H1 (cell line): ENCODE data around the gene PRRT2. TPM values are rescaled to one million over a fixed set of nuclear protein-coding genes. Genes with fewer than 3 reads are reported as not detected.

ENCODE experiments used
- CTCF ChIA-PET: fragments of 300-600 bp; sonication (Branson Sonifier 250); formaldehyde crosslinking; loops from one replicate; lab custom pipeline; 2021; ENCODE audit not compliant: partially characterized antibody; lab: Charles Lee
- POLR2A ChIA-PET: fragments of 300-600 bp; sonication (Branson Sonifier 250); formaldehyde crosslinking; loops from one replicate; lab custom pipeline; 2021; ENCODE audit warnings: inconsistent platforms; ENCODE audit not compliant: partially characterized antibody; lab: Charles Lee
- DNase-seq, 2 experiments: peaks; one replicate each; pipeline versions ENCODE4 v3.0.0 to v3.0.0-alpha.2; 2010 to 2022; ENCODE audit warnings: low spot score in 2 of 2, low read depth in 1 of 2, mixed read lengths in 1 of 2
- FAIRE-seq: peaks from 2 replicates; lab custom pipeline; 2011; peaks lifted over from hg19 to GRCh38; lab: Jason Lieb, UNC
- H2AFZ ChIP-seq: 2 replicates; pipeline ENCODE4 v1.8.1; 2012; ENCODE audit warnings: low read length, inconsistent platforms
- H2AK5ac ChIP-seq: 2 replicates; pipeline ENCODE4 v1.6.1; 2013; ENCODE audit warnings: low read depth, low read length
- H2BK120ac ChIP-seq: replicated peaks from 2 replicates; pipeline ENCODE3; 2013; ENCODE audit warnings: low read depth, low read length, inconsistent platforms
- H2BK12ac ChIP-seq: 2 replicates; pipeline ENCODE4 v1.6.1; 2013; ENCODE audit warnings: low read depth, low read length
- H2BK15ac ChIP-seq: 2 replicates; pipeline ENCODE4 v1.6.1; 2013; ENCODE audit warnings: low read length
- H2BK20ac ChIP-seq: 2 replicates; pipeline ENCODE4 v1.6.1; 2013; ENCODE audit warnings: low read length
- H2BK5ac ChIP-seq: 2 replicates; pipeline ENCODE4 v1.6.1; 2013; ENCODE audit warnings: low read depth, low read length
- H3K14ac ChIP-seq: 2 replicates; pipeline ENCODE4 v1.6.1; 2013; ENCODE audit warnings: inconsistent platforms; ENCODE audit not compliant: insufficient read length
- H3K18ac ChIP-seq: 2 replicates; pipeline ENCODE4 v1.6.1; 2013; ENCODE audit warnings: low read length; ENCODE audit errors: extremely low read depth
- H3K23ac ChIP-seq: 2 replicates; pipeline ENCODE4 v1.6.1; 2013; ENCODE audit warnings: inconsistent platforms; ENCODE audit not compliant: insufficient read length
- H3K23me2 ChIP-seq: 2 replicates; pipeline ENCODE4 v1.6.1; 2013; ENCODE audit warnings: low read depth, low read length
- H3K27ac ChIP-seq: 2 replicates; pipeline ENCODE4 v1.6.1; 2011; ENCODE audit warnings: low read depth, low read length, inconsistent platforms
- H3K27me3 ChIP-seq, 4 experiments: replicated peaks in 1 of 4; 1 replicate in 1 of 4; 2 replicates in 3 of 4; pipeline versions ENCODE4 v1.6.1 to v1.8.1; 2011 to 2013; ENCODE audit warnings: low read length in 3 of 4, mild to moderate bottlenecking in 3 of 4, inconsistent platforms in 2 of 4, mixed read lengths in 2 of 4, moderate library complexity in 1 of 4; ENCODE audit not compliant: control insufficient read depth in 3 of 4, insufficient read depth in 3 of 4; ENCODE audit errors: extremely low read depth in 1 of 4
- H3K36me3 ChIP-seq, 4 experiments: 2 replicates each; pipeline versions ENCODE4 v1.6.1 to v1.8.1; 2011 to 2013; ENCODE audit warnings: mild to moderate bottlenecking in 4 of 4, low read length in 3 of 4, moderate library complexity in 2 of 4, control low read depth in 1 of 4, inconsistent platforms in 1 of 4; ENCODE audit not compliant: insufficient read depth in 4 of 4, control insufficient read depth in 2 of 4
- H3K4ac ChIP-seq: replicated peaks from 2 replicates; pipeline ENCODE3; 2013; ENCODE audit warnings: low read length, low read depth, mixed read lengths, inconsistent platforms; ENCODE audit not compliant: insufficient read length
- H3K4me1 ChIP-seq, 4 experiments: replicated peaks in 1 of 4; 1 replicate in 1 of 4; 2 replicates in 3 of 4; pipeline versions ENCODE4 v1.6.1 to v1.8.1; 2011 to 2013; ENCODE audit warnings: low read length in 3 of 4, inconsistent platforms in 2 of 4, mixed read lengths in 1 of 4; ENCODE audit not compliant: insufficient read depth in 4 of 4, control insufficient read depth in 3 of 4
- H3K4me2 ChIP-seq, 2 experiments: 2 replicates each; pipeline versions ENCODE4 v1.6.1 to v1.8.1; 2011 to 2013; ENCODE audit warnings: low read depth in 2 of 2, low read length in 2 of 2, control low read depth in 1 of 2, inconsistent platforms in 1 of 2, mild to moderate bottlenecking in 1 of 2; ENCODE audit not compliant: insufficient read depth in 1 of 2
- H3K4me3 ChIP-seq, 4 experiments: fragments of 200-600, 300-600 bp in 1 of 4; sonication (generic), shearing (Covaris generic), sonication (Bioruptor Twin) in 1 of 4; 2 replicates each; pipeline versions ENCODE4 v1.5.1 to v1.8.1; 2011 to 2016; ENCODE audit warnings: low read length in 4 of 4, low read depth in 3 of 4, control low read depth in 2 of 4, inconsistent platforms in 2 of 4, mild to moderate bottlenecking in 2 of 4, mixed read lengths in 1 of 4, moderate library complexity in 1 of 4; ENCODE audit not compliant: insufficient read depth in 2 of 4; ENCODE audit errors: extremely low read depth in 1 of 4
- H3K56ac ChIP-seq: replicated peaks from 2 replicates; pipeline ENCODE3; 2013; ENCODE audit warnings: low read depth, mild to moderate bottlenecking, mixed read lengths, low read length, inconsistent platforms; ENCODE audit not compliant: insufficient read length
- H3K79me1 ChIP-seq: 2 replicates; pipeline ENCODE4 v1.6.1; 2013; ENCODE audit warnings: low read depth, low read length, control low read depth
- H3K79me2 ChIP-seq, 2 experiments: 2 replicates each; pipeline versions ENCODE4 v1.6.1 to v1.8.1; 2012 to 2013; ENCODE audit warnings: low read length in 2 of 2, mild to moderate bottlenecking in 2 of 2, inconsistent platforms in 1 of 2; ENCODE audit not compliant: insufficient read depth in 2 of 2, control insufficient read depth in 1 of 2
- H3K9ac ChIP-seq, 4 experiments: replicated peaks in 1 of 4; 1 replicate in 1 of 4; 2 replicates in 3 of 4; pipeline versions ENCODE4 v1.6.1 to v1.8.1; 2011 to 2013; ENCODE audit warnings: low read depth in 3 of 4, low read length in 3 of 4, control low read depth in 2 of 4, mild to moderate bottlenecking in 2 of 4, moderate library complexity in 2 of 4, inconsistent platforms in 1 of 4; ENCODE audit errors: extremely low read depth in 1 of 4
- H3K9me3 ChIP-seq, 2 experiments: 2 replicates each; pipeline versions ENCODE4 v1.6.1 to v1.8.1; 2012 to 2013; ENCODE audit warnings: mild to moderate bottlenecking in 2 of 2, moderate library complexity in 2 of 2, control low read depth in 1 of 2, inconsistent platforms in 1 of 2, low read depth in 1 of 2, low read length in 1 of 2, mixed read lengths in 1 of 2; ENCODE audit not compliant: insufficient read depth in 2 of 2
- H4K20me1 ChIP-seq, 2 experiments: replicated peaks in 1 of 2; 2 replicates each; pipeline versions ENCODE3 to v1.8.1; 2011 to 2013; ENCODE audit warnings: inconsistent platforms in 2 of 2, low read length in 2 of 2, mild to moderate bottlenecking in 1 of 2; ENCODE audit not compliant: insufficient read depth in 2 of 2, control insufficient read depth in 1 of 2
- H4K5ac ChIP-seq: 2 replicates; pipeline ENCODE4 v1.6.1; 2013; ENCODE audit warnings: low read length, low read depth, mixed read lengths, inconsistent platforms; ENCODE audit not compliant: insufficient read length
- H4K8ac ChIP-seq: 2 replicates; pipeline ENCODE4 v1.8.0; 2013; ENCODE audit warnings: mild to moderate bottlenecking, moderate library complexity, low read length, inconsistent platforms; ENCODE audit not compliant: insufficient read depth; ENCODE audit errors: extremely low read depth
- H4K91ac ChIP-seq: replicated peaks from 2 replicates; pipeline ENCODE3; 2013; ENCODE audit warnings: low read length, mixed read lengths, inconsistent platforms; ENCODE audit not compliant: insufficient read length
- FOSL1 ChIP-seq: IDR thresholded peaks from 2 replicates; pipeline ENCODE4 v1.6.1; 2011; ENCODE audit warnings: mild to moderate bottlenecking, low read depth, low read length, moderate library complexity; ENCODE audit not compliant: insufficient read depth
- KDM5A ChIP-seq: fragments of 200-600 bp; IDR thresholded peaks from 2 replicates; pipeline ENCODE4 v1.7.1; 2012; ENCODE audit warnings: mild to moderate bottlenecking, low read length, inconsistent platforms, mixed read lengths
- POLR2A ChIP-seq, 2 experiments: IDR thresholded peaks; 1 replicate in 1 of 2; 2 replicates in 1 of 2; pipeline ENCODE4 v1.6.1; 2011; ENCODE audit warnings: low read depth in 2 of 2, low read length in 2 of 2, mild to moderate bottlenecking in 2 of 2; ENCODE audit errors: control extremely low read depth in 1 of 2
- RAD21 ChIP-seq, 2 experiments: IDR thresholded peaks in 1 of 2; conservative IDR thresholded peaks in 1 of 2; 2 replicates each; pipeline ENCODE4 v1.6.1; 2011; ENCODE audit warnings: low read depth in 2 of 2, low read length in 2 of 2, improper control_type of control experiment in 1 of 2, inconsistent platforms in 1 of 2, mild to moderate bottlenecking in 1 of 2, moderate library complexity in 1 of 2
- RBBP5 ChIP-seq: IDR thresholded peaks from 2 replicates; pipeline ENCODE4 v1.7.1; 2012; ENCODE audit warnings: low read depth, mild to moderate bottlenecking, inconsistent platforms, low read length, moderate library complexity, borderline replicate concordance
- SRF ChIP-seq: IDR thresholded peaks from 2 replicates; pipeline ENCODE4 v1.6.1; 2011; ENCODE audit warnings: mild to moderate bottlenecking, low read depth, low read length, moderate library complexity
- TEAD4 ChIP-seq: IDR thresholded peaks from 2 replicates; pipeline ENCODE4 v1.6.1; 2012; ENCODE audit warnings: low read depth, low read length, inconsistent platforms, mixed read lengths
- ZNF274 ChIP-seq: IDR thresholded peaks from 2 replicates; pipeline ENCODE4 v1.7.0; 2012; ENCODE audit warnings: low read length, borderline replicate concordance; ENCODE audit errors: extremely low read depth
- WGBS, 2 experiments: shearing (Covaris generic) in 1 of 2; methylation state at CpG; one replicate each; pipeline versions ENCODE4 v1.1.6 to v1.1.7; 2013 to 2015; ENCODE audit warnings: low lambda C conversion rate in 2 of 2, mixed read lengths in 2 of 2, inconsistent platforms in 1 of 2, low coverage in 1 of 2, missing lambda C conversion rate in 1 of 2; ENCODE audit not compliant: insufficient replicate concordance in 2 of 2, insufficient coverage in 1 of 2, insufficient read length in 1 of 2; ENCODE audit errors: extremely low coverage in 1 of 2, missing lambda C conversion rate in 1 of 2; 5-methylcytosine and 5-hydroxymethylcytosine counted together
- polyA plus RNA-seq, 7 experiments: library from polyadenylated mRNA; depleted of rRNA in 3 of 7; stranded (reverse) in 5 of 7; unstranded in 2 of 7; fragments of >200 nt in 5 of 7; fragments of 200-250 nt in 2 of 7; gene quantifications; 1 replicate in 5 of 7; 2 replicates in 1 of 7; 4 replicates in 1 of 7; pipeline versions ENCODE4 v1.2.1 to v1.2.3, GENCODE V29; 2011 to 2013; ENCODE audit warnings: missing spikeins in 2 of 7, mixed read lengths in 2 of 7
- total RNA-seq: library from RNA; stranded (reverse); fragmentation: NEBNext Ultra II Directional; extraction: Animal tissue kit (Norgen Biotek cat#: 25700); gene quantifications from 2 replicates; pipeline ENCODE4 v1.2.1, GENCODE V29; 2021
- TF ChIP-seq, protein P1 (sequence below), 3 experiments: IDR thresholded peaks; 1 replicate in 2 of 3; 2 replicates in 1 of 3; pipeline versions ENCODE4 v1.5.1 to v1.6.1; 2011; ENCODE audit warnings: low read length in 3 of 3, mild to moderate bottlenecking in 3 of 3, inconsistent platforms in 2 of 3, low read depth in 1 of 3, moderate library complexity in 1 of 3; ENCODE audit not compliant: insufficient read depth in 1 of 3; ENCODE audit errors: control extremely low read depth in 1 of 3

PRRT2 gene
- total and polyA plus RNA-seq, 2 of the 8 experiments (the other 6 are each of a cell fraction or from before 2014, with no cell fraction given), result 12.8 to 32.6 TPM

DNA sequence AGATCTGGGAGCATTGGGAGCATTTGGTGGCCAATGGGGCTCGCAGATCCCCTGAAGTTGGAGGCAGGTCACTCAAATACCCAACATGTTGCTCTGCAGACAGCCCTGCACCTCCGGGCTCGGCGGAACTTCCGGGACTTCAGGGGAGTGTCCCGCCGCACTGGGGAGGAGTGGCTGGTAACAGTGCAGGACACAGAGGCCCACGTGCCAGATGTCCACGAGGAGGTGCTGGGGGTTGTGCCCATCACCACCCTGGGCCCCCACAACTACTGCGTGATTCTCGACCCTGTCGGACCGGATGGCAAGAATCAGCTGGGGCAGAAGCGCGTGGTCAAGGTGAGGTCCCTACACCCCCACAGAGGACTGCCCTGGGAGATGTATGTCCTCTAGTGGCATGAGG is 24.6 kb downstream of the PRRT2 start:
- Histone ChIP-seq H3K27ac (no peak overlapping the region), H2BK5ac (no peak overlapping the region), H3K14ac (no peak overlapping the region), H3K9ac (no peak overlapping the region; a peak in 1 of 7 replicates), H2BK20ac (no peak overlapping the region), H3K79me2 (no peaks in the 10 kb centered on the region), H2AK5ac (no peak overlapping the region), H4K8ac (0 out of 2 replicates have a peak overlapping the region, but pooled peaks have one; percentile 85), H3K18ac (no peak overlapping the region), H4K5ac (no peak overlapping the region), H2BK15ac (no peak overlapping the region), H3K23me2 (no peaks in the 10 kb centered on the region), H2AFZ (no peak overlapping the region), H3K4me1 (peaks cover 0 to 2% (median 0%) of the 10 kb centered on the region in 4 experiments; a peak in 1 of 7 replicates), H3K36me3 (no peaks in the 10 kb centered on the region), H3K56ac (no peak overlapping the region), H4K20me1 (no peaks in the 10 kb centered on the region), H3K4me2 (no peak overlapping the region), H3K4me3 (no peak overlapping the region), H3K23ac (no peak overlapping the region), H2BK120ac (no peak overlapping the region), H4K91ac (no peak overlapping the region), H3K27me3 (no peaks in the 10 kb centered on the region), H2BK12ac (no peak overlapping the region), H3K79me1 (no peaks in the 10 kb centered on the region), H3K4ac (no peak overlapping the region), H3K9me3 (no peaks in the 10 kb centered on the region)
- no peak for FAIRE-seq
- TF ChIP-seq ZNF274 (no peak), SRF (no peak), KDM5A (no peak), POLR2A (IDR thresholded peaks at IDR 0.05; ENCODE audit: control extremely low read depth in 1 of 2, low read depth in 2 of 2, low read length in 2 of 2) (no peak), RAD21 (IDR thresholded peaks at IDR 0.05 in 1 of 2, conservative IDR thresholded peaks at IDR 0.05 in 1 of 2; ENCODE audit: low read depth in 2 of 2, low read length in 2 of 2) (no peak), TEAD4 (no peak), RBBP5 (no peak), FOSL1 (no peak)
- TF ChIP-seq, protein P1, sequence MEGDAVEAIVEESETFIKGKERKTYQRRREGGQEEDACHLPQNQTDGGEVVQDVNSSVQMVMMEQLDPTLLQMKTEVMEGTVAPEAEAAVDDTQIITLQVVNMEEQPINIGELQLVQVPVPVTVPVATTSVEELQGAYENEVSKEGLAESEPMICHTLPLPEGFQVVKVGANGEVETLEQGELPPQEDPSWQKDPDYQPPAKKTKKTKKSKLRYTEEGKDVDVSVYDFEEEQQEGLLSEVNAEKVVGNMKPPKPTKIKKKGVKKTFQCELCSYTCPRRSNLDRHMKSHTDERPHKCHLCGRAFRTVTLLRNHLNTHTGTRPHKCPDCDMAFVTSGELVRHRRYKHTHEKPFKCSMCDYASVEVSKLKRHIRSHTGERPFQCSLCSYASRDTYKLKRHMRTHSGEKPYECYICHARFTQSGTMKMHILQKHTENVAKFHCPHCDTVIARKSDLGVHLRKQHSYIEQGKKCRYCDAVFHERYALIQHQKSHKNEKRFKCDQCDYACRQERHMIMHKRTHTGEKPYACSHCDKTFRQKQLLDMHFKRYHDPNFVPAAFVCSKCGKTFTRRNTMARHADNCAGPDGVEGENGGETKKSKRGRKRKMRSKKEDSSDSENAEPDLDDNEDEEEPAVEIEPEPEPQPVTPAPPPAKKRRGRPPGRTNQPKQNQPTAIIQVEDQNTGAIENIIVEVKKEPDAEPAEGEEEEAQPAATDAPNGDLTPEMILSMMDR (IDR thresholded peaks at IDR 0.05; ENCODE audit: control extremely low read depth in 1 of 3, insufficient read depth in 1 of 3, low read depth in 1 of 3, low read length in 3 of 3), result no peak
- ChIA-PET POLR2A (interaction anchor here (0.9 to 1.5 kb wide), 3 partner anchors 9 to 14 kb away, joined by 3 to 6 read pairs (median 4); no protein-coding TSS in a partner anchor), CTCF (interaction anchor here (0.9 to 3.6 kb wide), 2 partner anchors 11 to 25 kb away, joined by 4 to 27 read pairs; no protein-coding TSS in a partner anchor)
- WGBS, 2 experiments, result 86% methylated on average over 15 of the region's 15 CpGs; no CpG with 5 or more reads in 1 of the 2 experiments
- DNase-seq, result no peak
